ENCODE results near the gene SMIM23. TPM values are rescaled to one million over a fixed set of nuclear protein-coding genes. Genes with fewer than 3 reads are reported as not detected.
"Not testable (repeated sequence)": the region's sequence is repeated elsewhere in the genome, so short reads cannot be mapped to it uniquely, and the experiment has no call there.

SMIM23 gene
- total and polyA plus RNA-seq, 2 of the 13 experiments (the other 11 are each of a cell fraction or from before 2014, with no cell fraction given) = not detected

DNA sequence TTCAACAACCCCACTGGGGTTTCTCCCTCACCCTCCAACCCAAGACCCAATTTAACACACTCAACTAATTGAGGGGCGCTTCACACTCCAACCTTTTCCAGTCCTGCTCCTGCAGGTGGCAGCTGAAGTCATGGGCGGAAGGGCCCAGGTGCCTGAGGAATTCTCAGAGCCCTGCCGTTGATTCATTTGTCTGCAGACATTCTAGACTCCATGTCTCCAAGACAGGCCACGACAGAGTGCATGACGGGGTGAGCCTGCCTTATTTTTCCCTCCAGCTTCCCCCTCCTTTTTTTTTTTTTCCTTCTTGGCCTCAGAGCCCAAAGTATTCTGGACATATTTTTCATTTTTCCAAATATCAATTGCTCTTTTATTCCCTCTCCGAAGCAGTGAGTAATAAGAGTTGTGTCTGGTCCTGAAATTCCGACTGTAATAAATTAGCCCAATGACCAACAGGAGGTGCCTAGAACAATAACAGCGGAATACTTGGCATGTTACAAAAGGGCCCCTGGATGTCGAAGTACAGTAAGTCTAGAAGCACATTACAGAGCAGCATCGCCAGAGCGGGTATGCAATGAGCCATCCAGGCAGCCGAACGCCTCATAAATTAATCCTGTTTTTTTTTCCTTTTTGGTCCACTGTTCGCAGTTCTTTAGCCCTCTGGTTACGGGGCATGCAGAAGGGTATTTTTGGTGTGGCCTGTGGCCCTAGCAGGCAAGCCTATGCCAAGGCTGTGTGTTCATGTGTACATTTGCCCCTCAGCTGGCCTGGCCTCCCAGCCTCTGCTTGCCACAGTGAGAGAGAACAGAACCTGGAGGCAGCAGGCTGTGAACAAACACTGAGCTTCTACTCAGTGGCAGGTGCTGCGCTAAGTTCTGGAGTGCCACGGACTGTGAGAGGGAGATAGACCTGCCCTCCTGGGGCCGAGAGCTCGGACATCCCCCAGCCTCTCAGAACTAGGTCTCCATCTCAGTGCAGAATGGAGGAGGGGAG lies 8.6 kb upstream of the SMIM23 start (continued):
- TF ChIP-seq, protein P1, sequence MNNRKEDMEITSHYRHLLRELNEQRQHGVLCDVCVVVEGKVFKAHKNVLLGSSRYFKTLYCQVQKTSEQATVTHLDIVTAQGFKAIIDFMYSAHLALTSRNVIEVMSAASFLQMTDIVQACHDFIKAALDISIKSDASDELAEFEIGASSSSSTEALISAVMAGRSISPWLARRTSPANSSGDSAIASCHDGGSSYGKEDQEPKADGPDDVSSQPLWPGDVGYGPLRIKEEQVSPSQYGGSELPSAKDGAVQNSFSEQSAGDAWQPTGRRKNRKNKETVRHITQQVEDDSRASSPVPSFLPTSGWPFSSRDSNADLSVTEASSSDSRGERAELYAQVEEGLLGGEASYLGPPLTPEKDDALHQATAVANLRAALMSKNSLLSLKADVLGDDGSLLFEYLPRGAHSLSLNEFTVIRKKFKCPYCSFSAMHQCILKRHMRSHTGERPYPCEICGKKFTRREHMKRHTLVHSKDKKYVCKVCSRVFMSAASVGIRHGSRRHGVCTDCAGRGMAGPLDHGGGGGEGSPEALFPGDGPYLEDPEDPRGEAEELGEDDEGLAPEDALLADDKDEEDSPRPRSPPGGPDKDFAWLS (CRISPR knock-in tag; IDR thresholded peaks at IDR 0.05; ENCODE audit: borderline replicate concordance) = no peak
- TF ChIP-seq SRSF1 (optimal IDR thresholded peaks at IDR 0.05; ENCODE audit: low read depth, low read length) = no peak
- no peak for TF ChIP-seq ZNF367 (CRISPR knock-in tag; IDR thresholded peaks at IDR 0.05; ENCODE audit: borderline replicate concordance)
- TF ChIP-seq ZNF263 (CRISPR knock-in tag; IDR thresholded peaks at IDR 0.05) = no peak
- no peak for TF ChIP-seq ZBTB44 (CRISPR knock-in tag; IDR thresholded peaks at IDR 0.05)

DNA sequence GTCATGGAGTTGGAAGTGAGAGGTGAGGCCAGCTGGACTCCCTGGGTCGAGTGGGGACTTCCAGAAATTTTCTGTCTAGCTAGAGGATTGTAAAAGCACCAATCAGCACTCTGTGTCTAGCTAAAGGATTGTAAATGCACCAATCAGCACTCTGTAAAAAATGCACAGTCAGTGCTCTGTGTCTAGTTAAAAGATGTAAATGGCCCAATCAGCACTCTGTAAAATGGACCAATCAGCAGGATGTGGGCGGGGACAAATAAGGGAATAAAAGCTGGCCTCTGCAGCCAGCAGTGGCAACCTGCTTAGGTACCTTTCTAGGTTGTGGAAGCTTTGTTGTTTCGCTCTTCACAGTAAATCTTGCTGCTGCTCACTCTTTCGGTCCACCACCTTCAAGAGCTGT lies 3.9 kb upstream of the SMIM23 start:
- FAIRE-seq; H3K27ac ChIP-seq (ENCODE audit: extremely low read length, insufficient read depth, low read length); H2AFZ ChIP-seq (ENCODE audit: low read length); DNase-seq (ENCODE audit: low spot score); H3K9ac ChIP-seq (ENCODE audit: insufficient read depth, low read depth, low read length); H3K4me2 ChIP-seq (ENCODE audit: low read depth, low read length); H3K4me1 ChIP-seq (ENCODE audit: insufficient read depth, low read length); ATAC-seq; intact Hi-C loops (cut with micrococcal nuclease; ENCODE audit: unreplicated experiment); H3K9me3 ChIP-seq (ENCODE audit: low read length); H4K20me1 ChIP-seq (ENCODE audit: insufficient read depth, low read length); in situ Hi-C loops (cut with HindIII; ENCODE audit: extremely low pct_ligation_motif_present, low pct_unique_long_range_greater_than_20kb); BruUV-seq (replicated peaks); CTCF ChIA-PET (ENCODE audit: low intra/inter-chr PET ratio, low total read pairs); POLR2A ChIA-PET; H3K36me3 ChIP-seq (replicated peaks in 1 of 2; ENCODE audit: control insufficient read depth in 1 of 2, insufficient read depth in 2 of 2, low read length in 2 of 2); H3K4me3 ChIP-seq (replicated peaks in 1 of 3; ENCODE audit: insufficient read depth in 1 of 3, low read depth in 2 of 3, low read length in 3 of 3); H3K79me2 ChIP-seq (ENCODE audit: insufficient read depth, low read length): not testable (repeated sequence)
- WGBS (ENCODE audit: low lambda C conversion rate) = 30% methylated on average over 4 of the region's 4 CpGs
- TF ChIP-seq MAFK (conservative IDR thresholded peaks at IDR 0.05 in 1 of 2, IDR thresholded peaks at IDR 0.05 in 1 of 2; ENCODE audit: low read length in 2 of 2) = 0 out of 4 replicates have a peak, but pooled peaks of 1 of the 2 experiments have one; percentile 16
- TF ChIP-seq NFYB (CRISPR knock-in tag; IDR thresholded peaks at IDR 0.05) = peak; percentile 38
- peaks cover 0 to 28% of the 10 kb centered on the region in 2 experiments; a peak in 4 of 5 replicates for H3K27me3 ChIP-seq (ENCODE audit: control insufficient read depth in 1 of 2, insufficient read depth in 2 of 2, low read length in 2 of 2)
